Panc1 (cell line): ENCODE data around the gene PLA2G4C. TPM values are rescaled to one million over a fixed set of nuclear protein-coding genes. Genes with fewer than 3 reads are reported as not detected.

Experiments
- ATAC-seq: fragments of 200-7000 bp; cut with Tn5 transposase; 2 replicates; pipeline ENCODE4 v1.9.1; 2020; ENCODE audit warnings: mild to moderate bottlenecking, moderate library complexity
- BruUV-seq: library from RNA; stranded (reverse); fragments of 400-500 nt; replicated peaks from 2 replicates; lab custom pipeline; 2021; lab: Mats Ljungman, UMichigan
- CTCF ChIA-PET: fragments of 300-600 bp; sonication (Branson Sonifier 250); formaldehyde crosslinking; loops from one replicate; lab custom pipeline; 2022; ENCODE audit warnings: antibody characterized with exemption; lab: Charles Lee
- POLR2A ChIA-PET: fragments of 300-600 bp; sonication (Branson Sonifier 250); formaldehyde crosslinking; loops from one replicate; lab custom pipeline; 2022; ENCODE audit warnings: antibody characterized with exemption; lab: Charles Lee
- DNase-seq: peaks from one replicate; pipeline ENCODE4 v3.0.0-alpha.2; 2010; ENCODE audit warnings: low read depth, low spot score
- H3K27ac ChIP-seq: 2 replicates; pipeline ENCODE4 v1.5.1; 2011; ENCODE audit warnings: mild to moderate bottlenecking, low read length, inconsistent platforms
- H3K27me3 ChIP-seq: fragments of 200-500 bp; sonication (Bioruptor generic); 2 replicates; pipeline ENCODE4 v1.6.0; 2014; ENCODE audit warnings: low read length, inconsistent platforms; ENCODE audit not compliant: control insufficient read depth, insufficient read depth
- H3K36me3 ChIP-seq: fragments of 200-500 bp; sonication (Bioruptor generic); 2 replicates; pipeline ENCODE4 v1.5.1; 2014; ENCODE audit warnings: inconsistent platforms, mild to moderate bottlenecking, low read length, moderate library complexity; ENCODE audit not compliant: control insufficient read depth, insufficient read depth
- H3K4me1 ChIP-seq: 2 replicates; pipeline ENCODE4 v1.5.1; 2011; ENCODE audit warnings: inconsistent platforms, mild to moderate bottlenecking, low read length, moderate library complexity; ENCODE audit not compliant: control insufficient read depth, insufficient read depth
- H3K4me3 ChIP-seq, 2 experiments: 2 replicates each; pipeline ENCODE4 v1.5.1; 2011 to 2012; ENCODE audit warnings: low read depth in 2 of 2, low read length in 2 of 2, mild to moderate bottlenecking in 2 of 2, inconsistent platforms in 1 of 2, moderate library complexity in 1 of 2
- H3K9me3 ChIP-seq: fragments of 200-500 bp; sonication (Bioruptor generic); 2 replicates; pipeline ENCODE4 v1.5.1; 2014; ENCODE audit warnings: low read depth, mild to moderate bottlenecking, inconsistent platforms, low read length, moderate library complexity; ENCODE audit not compliant: control insufficient read depth, insufficient read depth
- CTCF ChIP-seq: fragments of 450-650 bp; IDR thresholded peaks from 2 replicates; pipeline ENCODE4 v1.5.1; 2017; ENCODE audit warnings: mild to moderate bottlenecking
- POLR2AphosphoS5 ChIP-seq: IDR thresholded peaks from 2 replicates; pipeline ENCODE4 v1.6.1; 2012; ENCODE audit warnings: mild to moderate bottlenecking, low read depth, low read length, moderate library complexity
- SIN3A ChIP-seq: IDR thresholded peaks from 2 replicates; pipeline ENCODE4 v1.6.1; 2012; ENCODE audit warnings: low read depth, mild to moderate bottlenecking, low read length, moderate library complexity, borderline replicate concordance; ENCODE audit not compliant: insufficient read depth
- TCF7L2 ChIP-seq: IDR thresholded peaks from 2 replicates; pipeline ENCODE4 v1.6.1; 2011; ENCODE audit warnings: mild to moderate bottlenecking, low read depth, low read length, inconsistent platforms
- in situ Hi-C: cut with HindIII; loops from 2 replicates; pipeline ENCODE4 v1.10.0; 2016; ENCODE audit warnings: low sequenced_read_pairs, low pct_unique_long_range_greater_than_20kb
- intact Hi-C: fragments of 100-400 bp; cut with micrococcal nuclease; formaldehyde crosslinking; loops from one replicate; pipeline ENCODE4 v1.10.0; 2022; ENCODE audit not compliant: unreplicated experiment
- total RNA-seq: library from RNA; stranded (reverse); gene quantifications from one replicate; pipeline ENCODE4 v1.2.1, GENCODE V29; 2021; ENCODE audit not compliant: unreplicated experiment
- TF ChIP-seq, protein P1 (sequence below), 2 experiments: IDR thresholded peaks; 2 replicates each; pipeline ENCODE4 v1.6.1; 2011 to 2012; ENCODE audit warnings: low read depth in 2 of 2, control low read depth in 1 of 2, low read length in 1 of 2, mild to moderate bottlenecking in 1 of 2, moderate library complexity in 1 of 2; ENCODE audit not compliant: insufficient read depth in 1 of 2

Gene PLA2G4C
- total RNA-seq, 1 experiment from 2014 or later, result 2.0 TPM

- in situ Hi-C loops (no loop called here), intact Hi-C loops (no loop called here)
- Histone ChIP-seq H3K27ac (no peak overlapping the region), H3K36me3 (no peaks in the 10 kb centered on the region), H3K27me3 (no peaks in the 10 kb centered on the region), H3K4me1 (no peaks in the 10 kb centered on the region), H3K9me3 (no peaks in the 10 kb centered on the region), H3K4me3 (no peak overlapping the region)
- no peak for TF ChIP-seq TCF7L2
- no peak for TF ChIP-seq SIN3A
- TF ChIP-seq, protein P1, sequence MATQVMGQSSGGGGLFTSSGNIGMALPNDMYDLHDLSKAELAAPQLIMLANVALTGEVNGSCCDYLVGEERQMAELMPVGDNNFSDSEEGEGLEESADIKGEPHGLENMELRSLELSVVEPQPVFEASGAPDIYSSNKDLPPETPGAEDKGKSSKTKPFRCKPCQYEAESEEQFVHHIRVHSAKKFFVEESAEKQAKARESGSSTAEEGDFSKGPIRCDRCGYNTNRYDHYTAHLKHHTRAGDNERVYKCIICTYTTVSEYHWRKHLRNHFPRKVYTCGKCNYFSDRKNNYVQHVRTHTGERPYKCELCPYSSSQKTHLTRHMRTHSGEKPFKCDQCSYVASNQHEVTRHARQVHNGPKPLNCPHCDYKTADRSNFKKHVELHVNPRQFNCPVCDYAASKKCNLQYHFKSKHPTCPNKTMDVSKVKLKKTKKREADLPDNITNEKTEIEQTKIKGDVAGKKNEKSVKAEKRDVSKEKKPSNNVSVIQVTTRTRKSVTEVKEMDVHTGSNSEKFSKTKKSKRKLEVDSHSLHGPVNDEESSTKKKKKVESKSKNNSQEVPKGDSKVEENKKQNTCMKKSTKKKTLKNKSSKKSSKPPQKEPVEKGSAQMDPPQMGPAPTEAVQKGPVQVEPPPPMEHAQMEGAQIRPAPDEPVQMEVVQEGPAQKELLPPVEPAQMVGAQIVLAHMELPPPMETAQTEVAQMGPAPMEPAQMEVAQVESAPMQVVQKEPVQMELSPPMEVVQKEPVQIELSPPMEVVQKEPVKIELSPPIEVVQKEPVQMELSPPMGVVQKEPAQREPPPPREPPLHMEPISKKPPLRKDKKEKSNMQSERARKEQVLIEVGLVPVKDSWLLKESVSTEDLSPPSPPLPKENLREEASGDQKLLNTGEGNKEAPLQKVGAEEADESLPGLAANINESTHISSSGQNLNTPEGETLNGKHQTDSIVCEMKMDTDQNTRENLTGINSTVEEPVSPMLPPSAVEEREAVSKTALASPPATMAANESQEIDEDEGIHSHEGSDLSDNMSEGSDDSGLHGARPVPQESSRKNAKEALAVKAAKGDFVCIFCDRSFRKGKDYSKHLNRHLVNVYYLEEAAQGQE (IDR thresholded peaks at IDR 0.05; ENCODE audit: insufficient read depth in 1 of 2, low read depth in 2 of 2, low read length in 1 of 2), result no peak
- no peak for TF ChIP-seq POLR2AphosphoS5
- no peak for TF ChIP-seq CTCF
- DNase-seq (no peak), ATAC-seq (no peak)
- ChIA-PET POLR2A (no interaction called here), CTCF (no interaction called here)
- no TSS peak for BruUV-seq
Observed at GRCh38 chr19:48060381-48060780, 50.2 kb downstream of the PLA2G4C start.

- no peak for DNase-seq
- no peaks in the 10 kb centered on the region for H3K9me3 ChIP-seq
- BruUV-seq, result no TSS peak
- H3K4me1 ChIP-seq, result no peaks in the 10 kb centered on the region
- POLR2A ChIA-PET, result no interaction called here
- TF ChIP-seq TCF7L2 (no peak), SIN3A (no peak), CTCF (no peak), POLR2AphosphoS5 (no peak)
- TF ChIP-seq, protein P1 (IDR thresholded peaks at IDR 0.05; ENCODE audit: insufficient read depth in 1 of 2, low read depth in 2 of 2, low read length in 1 of 2), result no peak
- intact Hi-C loops, result no loop called here
- CTCF ChIA-PET, result no interaction called here
- in situ Hi-C loops, result no loop called here
- no peak overlapping the region for H3K4me3 ChIP-seq
- ATAC-seq, result no peak
- no peak overlapping the region for H3K27ac ChIP-seq
- no peaks in the 10 kb centered on the region for H3K36me3 ChIP-seq
- H3K27me3 ChIP-seq, result no peaks in the 10 kb centered on the region
Observed at GRCh38 chr19:48059331-48059730, 51.3 kb downstream of the PLA2G4C start.
